Osteoblast (primary cell): ENCODE results near the gene PTPRE. TPM values are rescaled to one million over a fixed set of nuclear protein-coding genes. Genes with fewer than 3 reads are reported as not detected.

ENCODE experiments used
- DNase-seq: peaks from one replicate; pipeline ENCODE4 v3.0.0; 2011; ENCODE audit warnings: low spot score, mixed read lengths; ENCODE audit not compliant: insufficient read length; ENCODE audit errors: missing footprints
- H2AFZ ChIP-seq: 2 replicates; pipeline ENCODE4 v1.6.0; 2011; ENCODE audit warnings: mild to moderate bottlenecking, low read length
- H3K27ac ChIP-seq: 2 replicates; pipeline ENCODE4 v1.5.1; 2011; ENCODE audit warnings: mild to moderate bottlenecking, low read depth, low read length, moderate library complexity
- H3K27me3 ChIP-seq: 2 replicates; pipeline ENCODE4 v1.6.0; 2012; ENCODE audit warnings: mild to moderate bottlenecking, control low read depth, inconsistent platforms, low read length, moderate library complexity; ENCODE audit not compliant: insufficient read depth
- H3K36me3 ChIP-seq: 2 replicates; pipeline ENCODE4 v1.5.1; 2011; ENCODE audit warnings: mild to moderate bottlenecking, low read length, control low read depth, moderate library complexity; ENCODE audit not compliant: insufficient read depth
- H3K4me1 ChIP-seq: 2 replicates; pipeline ENCODE4 v1.5.1; 2011; ENCODE audit warnings: mild to moderate bottlenecking, low read length, control low read depth, moderate library complexity; ENCODE audit not compliant: insufficient read depth
- H3K4me2 ChIP-seq: 2 replicates; pipeline ENCODE4 v1.6.0; 2011; ENCODE audit warnings: mild to moderate bottlenecking, low read length; ENCODE audit not compliant: insufficient read depth
- H3K4me3 ChIP-seq: fragments of 200-600 bp; sonication (generic); 3 replicates; pipeline ENCODE4 v1.5.1; 2012; ENCODE audit warnings: mild to moderate bottlenecking, low read length, inconsistent platforms; ENCODE audit not compliant: insufficient read depth
- H3K79me2 ChIP-seq: 2 replicates; pipeline ENCODE4 v1.6.0; 2012; ENCODE audit warnings: mild to moderate bottlenecking, low read length, control low read depth, inconsistent platforms; ENCODE audit not compliant: insufficient read depth
- H3K9me3 ChIP-seq: 2 replicates; pipeline ENCODE4 v1.5.1; 2011; ENCODE audit warnings: low read depth, low read length, control low read depth
- H4K20me1 ChIP-seq: 2 replicates; pipeline ENCODE4 v1.6.0; 2012; ENCODE audit warnings: mild to moderate bottlenecking, low read length, control low read depth; ENCODE audit not compliant: insufficient read depth
- total RNA-seq: library from RNA; depleted of rRNA; stranded (reverse); fragments of >200 nt; gene quantifications from 2 replicates; pipeline ENCODE4 v1.2.3, GENCODE V29; 2012
- TF ChIP-seq, protein P1 (sequence below): IDR thresholded peaks from 2 replicates; pipeline ENCODE4 v1.5.1; 2011; ENCODE audit warnings: mild to moderate bottlenecking, low read depth, low read length, moderate library complexity; ENCODE audit errors: extremely low read depth

The PTPRE gene
- total RNA-seq, 1 donor: 9.0 TPM

DNA sequence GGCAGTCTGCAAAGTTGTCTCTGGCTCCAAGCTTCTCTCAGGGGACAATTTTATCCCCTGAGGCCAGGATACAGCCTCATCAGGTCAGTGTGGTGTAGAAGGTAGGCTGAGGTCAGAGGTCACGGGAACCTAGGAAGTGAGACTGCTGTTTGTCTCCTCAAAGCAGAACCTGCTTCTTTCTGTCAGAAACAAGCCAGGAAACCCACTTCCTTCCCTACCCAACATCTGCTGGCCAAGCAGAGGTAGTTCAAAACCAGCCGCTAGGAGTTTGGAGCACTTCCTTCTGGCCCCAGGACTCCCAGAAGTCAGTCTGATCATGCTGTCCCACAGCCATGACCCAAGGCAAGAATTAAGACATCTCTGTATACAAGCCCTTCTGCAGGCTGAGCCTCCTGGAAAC is 26.3 kb upstream of the PTPRE start:
- Histone ChIP-seq H4K20me1 (no peaks in the 10 kb centered on the region), H3K36me3 (no peaks in the 10 kb centered on the region), H3K4me3 (no peak overlapping the region), H3K79me2 (no peaks in the 10 kb centered on the region), H2AFZ (no peak overlapping the region), H3K4me2 (no peak overlapping the region), H3K27ac (no peak overlapping the region), H3K27me3 (no peaks in the 10 kb centered on the region), H3K9me3 (no peaks in the 10 kb centered on the region), H3K4me1 (peaks cover 2% of the 10 kb centered on the region)
- DNase-seq: no peak
- TF ChIP-seq, protein P1, sequence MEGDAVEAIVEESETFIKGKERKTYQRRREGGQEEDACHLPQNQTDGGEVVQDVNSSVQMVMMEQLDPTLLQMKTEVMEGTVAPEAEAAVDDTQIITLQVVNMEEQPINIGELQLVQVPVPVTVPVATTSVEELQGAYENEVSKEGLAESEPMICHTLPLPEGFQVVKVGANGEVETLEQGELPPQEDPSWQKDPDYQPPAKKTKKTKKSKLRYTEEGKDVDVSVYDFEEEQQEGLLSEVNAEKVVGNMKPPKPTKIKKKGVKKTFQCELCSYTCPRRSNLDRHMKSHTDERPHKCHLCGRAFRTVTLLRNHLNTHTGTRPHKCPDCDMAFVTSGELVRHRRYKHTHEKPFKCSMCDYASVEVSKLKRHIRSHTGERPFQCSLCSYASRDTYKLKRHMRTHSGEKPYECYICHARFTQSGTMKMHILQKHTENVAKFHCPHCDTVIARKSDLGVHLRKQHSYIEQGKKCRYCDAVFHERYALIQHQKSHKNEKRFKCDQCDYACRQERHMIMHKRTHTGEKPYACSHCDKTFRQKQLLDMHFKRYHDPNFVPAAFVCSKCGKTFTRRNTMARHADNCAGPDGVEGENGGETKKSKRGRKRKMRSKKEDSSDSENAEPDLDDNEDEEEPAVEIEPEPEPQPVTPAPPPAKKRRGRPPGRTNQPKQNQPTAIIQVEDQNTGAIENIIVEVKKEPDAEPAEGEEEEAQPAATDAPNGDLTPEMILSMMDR: no peak

DNA sequence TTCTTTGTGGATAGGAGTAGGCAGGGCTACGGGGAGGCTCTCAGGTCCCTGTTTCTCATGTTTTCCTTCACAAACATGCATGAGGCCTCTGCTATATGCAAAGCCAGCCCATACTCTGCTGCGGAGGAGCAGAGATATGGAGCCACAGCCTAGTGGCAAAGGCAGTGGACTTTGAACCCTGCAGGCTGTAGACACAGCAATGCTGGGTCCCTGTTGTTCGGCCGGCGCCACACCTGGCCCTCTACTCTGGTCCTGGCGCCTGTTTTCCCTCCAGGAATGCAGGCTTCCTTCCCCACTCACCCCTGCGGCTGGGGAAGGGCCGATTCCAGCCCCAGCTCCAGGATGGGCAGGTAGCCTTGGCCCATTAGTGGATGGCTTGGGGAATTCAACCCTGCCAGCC is 25.6 kb upstream of the PTPRE start:
- TF ChIP-seq, protein P1: no peak
- Histone ChIP-seq H3K4me3 (no peak overlapping the region), H3K4me1 (peaks cover 2% of the 10 kb centered on the region), H3K4me2 (no peak overlapping the region), H4K20me1 (no peaks in the 10 kb centered on the region), H3K36me3 (no peaks in the 10 kb centered on the region), H3K27ac (no peak overlapping the region), H3K9me3 (no peaks in the 10 kb centered on the region), H3K79me2 (no peaks in the 10 kb centered on the region), H3K27me3 (no peaks in the 10 kb centered on the region), H2AFZ (no peak overlapping the region)
- no peak for DNase-seq

DNA sequence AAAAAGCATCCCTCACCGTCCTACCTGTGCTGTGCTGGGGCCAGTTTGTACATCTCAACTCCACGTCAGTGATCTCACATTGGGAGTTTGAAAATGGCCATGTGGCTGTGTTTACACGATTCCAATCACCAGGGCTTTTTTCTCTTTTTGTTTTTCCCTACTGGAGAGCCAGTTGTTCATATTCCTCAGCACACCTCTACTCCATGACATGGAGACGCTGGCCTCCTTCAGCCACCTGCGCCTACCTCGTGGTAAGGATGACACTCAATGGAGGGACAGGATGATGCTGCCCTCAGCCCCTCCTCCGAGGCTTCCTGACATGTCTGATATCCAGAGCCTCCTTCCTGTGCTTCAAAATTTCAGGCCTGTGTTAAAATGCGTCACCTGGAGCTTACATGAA is 24.5 kb upstream of the PTPRE start:
- TF ChIP-seq, protein P1: no peak
- DNase-seq: no peak
- Histone ChIP-seq H3K27me3 (no peaks in the 10 kb centered on the region), H2AFZ (no peak overlapping the region), H3K79me2 (no peaks in the 10 kb centered on the region), H3K9me3 (no peaks in the 10 kb centered on the region), H3K4me1 (peaks cover 2% of the 10 kb centered on the region), H3K4me3 (no peak overlapping the region), H3K27ac (no peak overlapping the region), H3K4me2 (no peak overlapping the region), H3K36me3 (no peaks in the 10 kb centered on the region), H4K20me1 (no peaks in the 10 kb centered on the region)

DNA sequence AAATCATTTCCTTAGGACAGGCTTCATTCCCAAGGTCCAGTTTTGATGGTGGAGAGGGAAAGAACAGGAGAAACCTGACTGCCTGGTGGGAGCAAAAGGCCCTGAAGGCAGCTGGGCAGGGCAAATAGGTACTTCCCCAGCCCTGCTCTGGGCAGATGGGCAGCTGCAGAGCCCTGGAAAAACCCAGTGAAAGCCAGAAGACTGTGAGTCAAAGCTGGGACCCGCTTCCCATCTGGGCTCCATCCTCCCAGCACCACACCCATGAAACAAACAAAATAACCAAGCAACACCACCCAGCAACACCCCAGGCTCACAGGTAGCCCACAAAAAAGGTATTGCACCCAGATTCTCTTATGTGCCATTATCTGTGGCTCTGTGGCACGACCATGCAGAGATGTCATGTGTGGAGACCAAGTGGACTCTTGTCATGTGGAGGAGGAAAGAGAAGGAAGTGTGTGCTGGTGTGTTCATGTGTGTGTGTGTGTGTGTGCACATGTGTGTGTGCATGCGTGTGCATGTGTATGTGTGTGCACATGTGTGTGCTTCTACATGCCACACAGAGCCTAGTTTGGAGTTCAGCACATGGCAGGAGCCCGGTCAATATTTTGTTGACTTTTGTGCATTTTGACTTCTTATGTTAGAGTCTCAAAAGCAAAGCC is 24.0 kb upstream of the PTPRE start:
- Histone ChIP-seq H3K79me2 (no peaks in the 10 kb centered on the region), H3K27ac (no peak overlapping the region), H3K27me3 (no peaks in the 10 kb centered on the region), H3K4me1 (peaks cover 2% of the 10 kb centered on the region), H2AFZ (no peak overlapping the region), H4K20me1 (no peaks in the 10 kb centered on the region), H3K4me3 (no peak overlapping the region), H3K9me3 (no peaks in the 10 kb centered on the region), H3K4me2 (no peak overlapping the region), H3K36me3 (no peaks in the 10 kb centered on the region)
- TF ChIP-seq, protein P1: no peak
- no peak for DNase-seq
